HepG2 (cell line): ENCODE measurements around the gene UROD. TPM values are rescaled to one million over a fixed set of nuclear protein-coding genes. Genes with fewer than 3 reads are reported as not detected.

Experiments used
- ETV5 ChIP-seq: IDR thresholded peaks from 2 replicates; pipeline ENCODE4 v1.6.1; 2018; ENCODE audit warnings: missing biosample characterization, missing genetic modification reagents, inconsistent platforms, borderline replicate concordance
- GATA4 ChIP-seq: sonication (generic); IDR thresholded peaks from 2 replicates; pipeline ENCODE4 v1.6.1; 2016; ENCODE audit warnings: antibody characterized with exemption, low read depth, borderline replicate concordance
- HNRNPH1 ChIP-seq: fragments of 200-400 bp; formaldehyde crosslinking; optimal IDR thresholded peaks from 2 replicates; pipeline ENCODE3; 2017; ENCODE audit warnings: mild to moderate bottlenecking, low read depth, low read length
- RBFOX2 ChIP-seq: fragments of 200-400 bp; formaldehyde crosslinking; IDR thresholded peaks from 2 replicates; pipeline ENCODE4 v1.6.1; 2017; ENCODE audit warnings: low read depth, mild to moderate bottlenecking, low read length
- SMC3 ChIP-seq: IDR thresholded peaks from 2 replicates; pipeline ENCODE4 v1.6.1; 2011; ENCODE audit warnings: low read length, improper control_type of control experiment
- TAF1 ChIP-seq: sonication (generic); formaldehyde crosslinking; IDR thresholded peaks from 2 replicates; pipeline ENCODE4 v1.4.0; 2020; ENCODE audit warnings: missing genetic modification reagents
- ZEB1 ChIP-seq: IDR thresholded peaks from 2 replicates; pipeline ENCODE4 v1.6.1; 2012; ENCODE audit warnings: mild to moderate bottlenecking, low read depth, inconsistent platforms; ENCODE audit not compliant: insufficient replicate concordance
- ZNF121 ChIP-seq: sonication (generic); formaldehyde crosslinking; IDR thresholded peaks from 2 replicates; pipeline ENCODE4 v1.5.0; 2020; ENCODE audit warnings: mild to moderate bottlenecking, missing genetic modification reagents
- ZNF251 ChIP-seq: sonication (generic); formaldehyde crosslinking; IDR thresholded peaks from 2 replicates; pipeline ENCODE4 v1.9.0; 2021; ENCODE audit warnings: mild to moderate bottlenecking, missing genetic modification reagents
- ZNF567 ChIP-seq: sonication (generic); formaldehyde crosslinking; IDR thresholded peaks from 2 replicates; pipeline ENCODE4 v1.8.1; 2023; ENCODE audit warnings: mild to moderate bottlenecking, missing genetic modification reagents, borderline replicate concordance
- ZNF777 ChIP-seq: sonication (generic); formaldehyde crosslinking; IDR thresholded peaks from 2 replicates; pipeline ENCODE4 v1.4.0; 2020; ENCODE audit warnings: missing genetic modification reagents
- polyA plus RNA-seq, 8 experiments: library from polyadenylated mRNA; depleted of rRNA in 3 of 8; stranded (reverse) in 7 of 8; unstranded in 1 of 8; fragments of >200 nt; fragmentation: Illumina TruSeq in 4 of 8; extraction: Trizol in 4 of 8; gene quantifications; 2 replicates each; pipeline versions ENCODE4 v1.2.1 to v1.2.3, GENCODE V29; 2011 to 2016; ENCODE audit warnings: low read depth in 4 of 8, missing spikeins in 1 of 8, mixed read lengths in 1 of 8; ENCODE audit not compliant: insufficient read depth in 1 of 8
- total RNA-seq, 5 experiments: library from RNA; depleted of rRNA; stranded (reverse); fragments of >200 nt; fragmentation: Illumina TruSeq; extraction: Trizol; gene quantifications; 2 replicates each; pipeline ENCODE4 v1.2.3, GENCODE V29; 2016; ENCODE audit warnings: low read depth in 1 of 5
- TF ChIP-seq, protein P1 (sequence below): IDR thresholded peaks from 2 replicates; pipeline ENCODE4 v1.6.1; 2012; ENCODE audit warnings: low read depth, low read length, improper control_type of control experiment
- TF ChIP-seq, protein P2 (sequence below): sonication (generic); formaldehyde crosslinking; IDR thresholded peaks from 2 replicates; pipeline ENCODE4 v1.5.1; 2020; ENCODE audit warnings: mild to moderate bottlenecking, moderate library complexity, missing genetic modification reagents
- TF ChIP-seq, protein P3 (sequence below): IDR thresholded peaks from 2 replicates; pipeline ENCODE4 v1.6.1; 2016; ENCODE audit warnings: low read depth
- TF ChIP-seq, protein P4 (sequence below): sonication (generic); formaldehyde crosslinking; IDR thresholded peaks from 2 replicates; pipeline ENCODE4 v1.4.0; 2020; ENCODE audit warnings: missing genetic modification reagents, borderline replicate concordance
- TF ChIP-seq, protein P5 (sequence below): sonication (generic); formaldehyde crosslinking; IDR thresholded peaks from 2 replicates; pipeline ENCODE4 v1.4.0; 2020; ENCODE audit warnings: missing genetic modification reagents, borderline replicate concordance

The UROD gene
- total and polyA plus RNA-seq, 2 of the 13 experiments (the other 11 are each of a cell fraction or from before 2014, with no cell fraction given), result 162 to 171 TPM

DNA sequence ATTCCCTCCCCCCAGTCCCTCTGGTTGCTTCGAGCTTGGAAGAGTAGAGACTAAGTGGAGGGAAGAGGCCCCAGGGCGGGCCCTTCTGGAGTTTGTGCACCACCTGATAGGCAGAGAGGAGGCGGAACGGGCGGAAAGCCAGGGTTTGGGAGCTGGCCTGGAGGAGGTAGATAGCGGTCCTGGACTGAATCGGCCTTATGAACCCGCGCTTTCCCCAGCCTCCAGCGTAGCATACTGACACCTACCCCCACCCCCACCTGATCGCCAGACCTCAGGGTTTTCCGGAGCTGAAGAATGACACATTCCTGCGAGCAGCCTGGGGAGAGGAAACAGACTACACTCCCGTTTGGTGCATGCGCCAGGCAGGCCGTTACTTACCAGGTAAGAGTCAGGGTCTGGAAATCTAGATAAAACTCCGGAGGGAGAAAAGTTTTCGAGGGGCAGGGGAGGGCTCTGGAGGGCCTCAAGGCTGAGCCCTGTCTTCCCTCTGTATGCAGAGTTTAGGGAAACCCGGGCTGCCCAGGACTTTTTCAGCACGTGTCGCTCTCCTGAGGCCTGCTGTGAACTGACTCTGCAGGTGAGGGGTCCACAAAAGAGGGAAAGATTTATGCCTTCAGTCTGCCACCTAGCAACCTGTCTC lies 705 bp downstream of the UROD start (continued):
- TF ChIP-seq, protein P1, sequence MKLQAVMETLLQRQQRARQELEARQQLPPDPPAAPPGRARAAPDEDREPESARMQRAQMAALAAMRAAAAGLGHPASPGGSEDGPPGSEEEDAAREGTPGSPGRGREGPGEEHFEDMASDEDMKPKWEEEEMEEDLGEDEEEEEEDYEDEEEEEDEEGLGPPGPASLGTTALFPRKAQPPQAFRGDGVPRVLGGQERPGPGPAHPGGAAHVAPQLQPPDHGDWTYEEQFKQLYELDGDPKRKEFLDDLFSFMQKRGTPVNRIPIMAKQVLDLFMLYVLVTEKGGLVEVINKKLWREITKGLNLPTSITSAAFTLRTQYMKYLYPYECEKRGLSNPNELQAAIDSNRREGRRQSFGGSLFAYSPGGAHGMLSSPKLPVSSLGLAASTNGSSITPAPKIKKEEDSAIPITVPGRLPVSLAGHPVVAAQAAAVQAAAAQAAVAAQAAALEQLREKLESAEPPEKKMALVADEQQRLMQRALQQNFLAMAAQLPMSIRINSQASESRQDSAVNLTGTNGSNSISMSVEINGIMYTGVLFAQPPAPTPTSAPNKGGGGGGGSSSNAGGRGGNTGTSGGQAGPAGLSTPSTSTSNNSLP, result no peak
- TF ChIP-seq ZNF567 (CRISPR knock-in tag), result peak; percentile 36; the same call in 1 of the 2 replicates
- 0 out of 2 replicates have a peak, but pooled peaks have one; percentile 42 for TF ChIP-seq ETV5
- peak; percentile 12; the same call in 1 of the 2 replicates for TF ChIP-seq TAF1
- TF ChIP-seq ZNF777 (CRISPR knock-in tag), result no peak
- TF ChIP-seq, protein P2, sequence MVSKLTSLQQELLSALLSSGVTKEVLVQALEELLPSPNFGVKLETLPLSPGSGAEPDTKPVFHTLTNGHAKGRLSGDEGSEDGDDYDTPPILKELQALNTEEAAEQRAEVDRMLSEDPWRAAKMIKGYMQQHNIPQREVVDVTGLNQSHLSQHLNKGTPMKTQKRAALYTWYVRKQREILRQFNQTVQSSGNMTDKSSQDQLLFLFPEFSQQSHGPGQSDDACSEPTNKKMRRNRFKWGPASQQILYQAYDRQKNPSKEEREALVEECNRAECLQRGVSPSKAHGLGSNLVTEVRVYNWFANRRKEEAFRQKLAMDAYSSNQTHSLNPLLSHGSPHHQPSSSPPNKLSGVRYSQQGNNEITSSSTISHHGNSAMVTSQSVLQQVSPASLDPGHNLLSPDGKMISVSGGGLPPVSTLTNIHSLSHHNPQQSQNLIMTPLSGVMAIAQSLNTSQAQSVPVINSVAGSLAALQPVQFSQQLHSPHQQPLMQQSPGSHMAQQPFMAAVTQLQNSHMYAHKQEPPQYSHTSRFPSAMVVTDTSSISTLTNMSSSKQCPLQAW (CRISPR knock-in tag), result no peak; the same call in 1 of the 2 replicates
- TF ChIP-seq, protein P3, sequence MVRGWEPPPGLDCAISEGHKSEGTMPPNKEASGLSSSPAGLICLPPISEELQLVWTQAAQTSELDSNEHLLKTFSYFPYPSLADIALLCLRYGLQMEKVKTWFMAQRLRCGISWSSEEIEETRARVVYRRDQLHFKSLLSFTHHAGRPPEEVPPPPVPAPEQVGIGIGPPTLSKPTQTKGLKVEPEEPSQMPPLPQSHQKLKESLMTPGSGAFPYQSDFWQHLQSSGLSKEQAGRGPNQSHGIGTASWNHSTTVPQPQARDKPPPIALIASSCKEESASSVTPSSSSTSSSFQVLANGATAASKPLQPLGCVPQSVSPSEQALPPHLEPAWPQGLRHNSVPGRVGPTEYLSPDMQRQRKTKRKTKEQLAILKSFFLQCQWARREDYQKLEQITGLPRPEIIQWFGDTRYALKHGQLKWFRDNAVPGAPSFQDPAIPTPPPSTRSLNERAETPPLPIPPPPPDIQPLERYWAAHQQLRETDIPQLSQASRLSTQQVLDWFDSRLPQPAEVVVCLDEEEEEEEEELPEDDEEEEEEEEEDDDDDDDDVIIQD, result peak; percentile 34; the same call in 1 of the 2 replicates
- no peak for TF ChIP-seq HNRNPH1
- TF ChIP-seq, protein P4, sequence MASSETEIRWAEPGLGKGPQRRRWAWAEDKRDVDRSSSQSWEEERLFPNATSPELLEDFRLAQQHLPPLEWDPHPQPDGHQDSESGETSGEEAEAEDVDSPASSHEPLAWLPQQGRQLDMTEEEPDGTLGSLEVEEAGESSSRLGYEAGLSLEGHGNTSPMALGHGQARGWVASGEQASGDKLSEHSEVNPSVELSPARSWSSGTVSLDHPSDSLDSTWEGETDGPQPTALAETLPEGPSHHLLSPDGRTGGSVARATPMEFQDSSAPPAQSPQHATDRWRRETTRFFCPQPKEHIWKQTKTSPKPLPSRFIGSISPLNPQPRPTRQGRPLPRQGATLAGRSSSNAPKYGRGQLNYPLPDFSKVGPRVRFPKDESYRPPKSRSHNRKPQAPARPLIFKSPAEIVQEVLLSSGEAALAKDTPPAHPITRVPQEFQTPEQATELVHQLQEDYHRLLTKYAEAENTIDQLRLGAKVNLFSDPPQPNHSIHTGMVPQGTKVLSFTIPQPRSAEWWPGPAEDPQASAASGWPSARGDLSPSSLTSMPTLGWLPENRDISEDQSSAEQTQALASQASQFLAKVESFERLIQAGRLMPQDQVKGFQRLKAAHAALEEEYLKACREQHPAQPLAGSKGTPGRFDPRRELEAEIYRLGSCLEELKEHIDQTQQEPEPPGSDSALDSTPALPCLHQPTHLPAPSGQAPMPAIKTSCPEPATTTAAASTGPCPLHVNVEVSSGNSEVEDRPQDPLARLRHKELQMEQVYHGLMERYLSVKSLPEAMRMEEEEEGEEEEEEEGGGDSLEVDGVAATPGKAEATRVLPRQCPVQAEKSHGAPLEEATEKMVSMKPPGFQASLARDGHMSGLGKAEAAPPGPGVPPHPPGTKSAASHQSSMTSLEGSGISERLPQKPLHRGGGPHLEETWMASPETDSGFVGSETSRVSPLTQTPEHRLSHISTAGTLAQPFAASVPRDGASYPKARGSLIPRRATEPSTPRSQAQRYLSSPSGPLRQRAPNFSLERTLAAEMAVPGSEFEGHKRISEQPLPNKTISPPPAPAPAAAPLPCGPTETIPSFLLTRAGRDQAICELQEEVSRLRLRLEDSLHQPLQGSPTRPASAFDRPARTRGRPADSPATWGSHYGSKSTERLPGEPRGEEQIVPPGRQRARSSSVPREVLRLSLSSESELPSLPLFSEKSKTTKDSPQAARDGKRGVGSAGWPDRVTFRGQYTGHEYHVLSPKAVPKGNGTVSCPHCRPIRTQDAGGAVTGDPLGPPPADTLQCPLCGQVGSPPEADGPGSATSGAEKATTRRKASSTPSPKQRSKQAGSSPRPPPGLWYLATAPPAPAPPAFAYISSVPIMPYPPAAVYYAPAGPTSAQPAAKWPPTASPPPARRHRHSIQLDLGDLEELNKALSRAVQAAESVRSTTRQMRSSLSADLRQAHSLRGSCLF (CRISPR knock-in tag), result no peak
- no peak for TF ChIP-seq ZNF251 (CRISPR knock-in tag)
- no peak for TF ChIP-seq GATA4
- TF ChIP-seq, protein P5, sequence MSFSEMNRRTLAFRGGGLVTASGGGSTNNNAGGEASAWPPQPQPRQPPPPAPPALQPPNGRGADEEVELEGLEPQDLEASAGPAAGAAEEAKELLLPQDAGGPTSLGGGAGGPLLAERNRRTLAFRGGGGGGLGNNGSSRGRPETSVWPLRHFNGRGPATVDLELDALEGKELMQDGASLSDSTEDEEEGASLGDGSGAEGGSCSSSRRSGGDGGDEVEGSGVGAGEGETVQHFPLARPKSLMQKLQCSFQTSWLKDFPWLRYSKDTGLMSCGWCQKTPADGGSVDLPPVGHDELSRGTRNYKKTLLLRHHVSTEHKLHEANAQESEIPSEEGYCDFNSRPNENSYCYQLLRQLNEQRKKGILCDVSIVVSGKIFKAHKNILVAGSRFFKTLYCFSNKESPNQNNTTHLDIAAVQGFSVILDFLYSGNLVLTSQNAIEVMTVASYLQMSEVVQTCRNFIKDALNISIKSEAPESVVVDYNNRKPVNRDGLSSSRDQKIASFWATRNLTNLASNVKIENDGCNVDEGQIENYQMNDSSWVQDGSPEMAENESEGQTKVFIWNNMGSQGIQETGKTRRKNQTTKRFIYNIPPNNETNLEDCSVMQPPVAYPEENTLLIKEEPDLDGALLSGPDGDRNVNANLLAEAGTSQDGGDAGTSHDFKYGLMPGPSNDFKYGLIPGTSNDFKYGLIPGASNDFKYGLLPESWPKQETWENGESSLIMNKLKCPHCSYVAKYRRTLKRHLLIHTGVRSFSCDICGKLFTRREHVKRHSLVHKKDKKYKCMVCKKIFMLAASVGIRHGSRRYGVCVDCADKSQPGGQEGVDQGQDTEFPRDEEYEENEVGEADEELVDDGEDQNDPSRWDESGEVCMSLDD (CRISPR knock-in tag), result no peak
- no peak for TF ChIP-seq SMC3
- 0 out of 2 replicates have a peak, but pooled peaks have one; percentile 7 for TF ChIP-seq ZNF121
- no peak for TF ChIP-seq RBFOX2
- no peak for TF ChIP-seq ZEB1
